ENCODE results near the gene SLC25A38. TPM values are rescaled to one million over a fixed set of nuclear protein-coding genes. Genes with fewer than 3 reads are reported as not detected.

SLC25A38 gene
- total and polyA plus RNA-seq, 2 experiments from 2014 or later = 19.8 to 61.9 TPM

DNA sequence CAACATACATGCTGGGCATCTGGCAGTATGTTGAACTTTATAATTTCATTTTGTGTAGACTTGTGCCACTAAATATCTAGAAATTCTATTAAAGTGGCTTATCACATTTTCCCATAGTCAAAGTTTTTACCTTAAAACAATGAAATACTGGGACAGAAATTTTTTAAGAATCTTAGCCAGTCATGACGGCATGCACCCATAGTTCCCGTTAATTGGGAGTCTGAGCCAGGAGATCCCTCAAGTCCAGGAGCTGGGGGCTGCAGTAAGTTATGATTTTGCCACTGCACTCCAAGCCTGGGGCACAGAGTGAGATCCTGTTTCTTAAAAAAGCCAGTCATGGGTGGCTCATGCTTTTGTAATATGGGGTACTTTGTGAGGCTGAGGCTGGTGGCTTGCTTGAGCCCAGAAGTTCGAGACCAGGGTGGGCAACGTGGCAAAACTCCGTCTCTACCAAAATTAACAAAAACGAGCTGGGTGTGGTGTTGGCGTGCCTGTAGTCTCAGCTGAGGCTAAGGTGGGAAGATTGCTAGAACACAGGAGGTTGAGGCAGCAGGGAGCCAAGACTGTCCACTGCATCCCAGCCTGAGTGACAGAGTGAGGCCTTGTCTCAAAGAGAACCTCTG lies 26.5 kb downstream of the SLC25A38 start (continued):
- TF ChIP-seq, protein P1, sequence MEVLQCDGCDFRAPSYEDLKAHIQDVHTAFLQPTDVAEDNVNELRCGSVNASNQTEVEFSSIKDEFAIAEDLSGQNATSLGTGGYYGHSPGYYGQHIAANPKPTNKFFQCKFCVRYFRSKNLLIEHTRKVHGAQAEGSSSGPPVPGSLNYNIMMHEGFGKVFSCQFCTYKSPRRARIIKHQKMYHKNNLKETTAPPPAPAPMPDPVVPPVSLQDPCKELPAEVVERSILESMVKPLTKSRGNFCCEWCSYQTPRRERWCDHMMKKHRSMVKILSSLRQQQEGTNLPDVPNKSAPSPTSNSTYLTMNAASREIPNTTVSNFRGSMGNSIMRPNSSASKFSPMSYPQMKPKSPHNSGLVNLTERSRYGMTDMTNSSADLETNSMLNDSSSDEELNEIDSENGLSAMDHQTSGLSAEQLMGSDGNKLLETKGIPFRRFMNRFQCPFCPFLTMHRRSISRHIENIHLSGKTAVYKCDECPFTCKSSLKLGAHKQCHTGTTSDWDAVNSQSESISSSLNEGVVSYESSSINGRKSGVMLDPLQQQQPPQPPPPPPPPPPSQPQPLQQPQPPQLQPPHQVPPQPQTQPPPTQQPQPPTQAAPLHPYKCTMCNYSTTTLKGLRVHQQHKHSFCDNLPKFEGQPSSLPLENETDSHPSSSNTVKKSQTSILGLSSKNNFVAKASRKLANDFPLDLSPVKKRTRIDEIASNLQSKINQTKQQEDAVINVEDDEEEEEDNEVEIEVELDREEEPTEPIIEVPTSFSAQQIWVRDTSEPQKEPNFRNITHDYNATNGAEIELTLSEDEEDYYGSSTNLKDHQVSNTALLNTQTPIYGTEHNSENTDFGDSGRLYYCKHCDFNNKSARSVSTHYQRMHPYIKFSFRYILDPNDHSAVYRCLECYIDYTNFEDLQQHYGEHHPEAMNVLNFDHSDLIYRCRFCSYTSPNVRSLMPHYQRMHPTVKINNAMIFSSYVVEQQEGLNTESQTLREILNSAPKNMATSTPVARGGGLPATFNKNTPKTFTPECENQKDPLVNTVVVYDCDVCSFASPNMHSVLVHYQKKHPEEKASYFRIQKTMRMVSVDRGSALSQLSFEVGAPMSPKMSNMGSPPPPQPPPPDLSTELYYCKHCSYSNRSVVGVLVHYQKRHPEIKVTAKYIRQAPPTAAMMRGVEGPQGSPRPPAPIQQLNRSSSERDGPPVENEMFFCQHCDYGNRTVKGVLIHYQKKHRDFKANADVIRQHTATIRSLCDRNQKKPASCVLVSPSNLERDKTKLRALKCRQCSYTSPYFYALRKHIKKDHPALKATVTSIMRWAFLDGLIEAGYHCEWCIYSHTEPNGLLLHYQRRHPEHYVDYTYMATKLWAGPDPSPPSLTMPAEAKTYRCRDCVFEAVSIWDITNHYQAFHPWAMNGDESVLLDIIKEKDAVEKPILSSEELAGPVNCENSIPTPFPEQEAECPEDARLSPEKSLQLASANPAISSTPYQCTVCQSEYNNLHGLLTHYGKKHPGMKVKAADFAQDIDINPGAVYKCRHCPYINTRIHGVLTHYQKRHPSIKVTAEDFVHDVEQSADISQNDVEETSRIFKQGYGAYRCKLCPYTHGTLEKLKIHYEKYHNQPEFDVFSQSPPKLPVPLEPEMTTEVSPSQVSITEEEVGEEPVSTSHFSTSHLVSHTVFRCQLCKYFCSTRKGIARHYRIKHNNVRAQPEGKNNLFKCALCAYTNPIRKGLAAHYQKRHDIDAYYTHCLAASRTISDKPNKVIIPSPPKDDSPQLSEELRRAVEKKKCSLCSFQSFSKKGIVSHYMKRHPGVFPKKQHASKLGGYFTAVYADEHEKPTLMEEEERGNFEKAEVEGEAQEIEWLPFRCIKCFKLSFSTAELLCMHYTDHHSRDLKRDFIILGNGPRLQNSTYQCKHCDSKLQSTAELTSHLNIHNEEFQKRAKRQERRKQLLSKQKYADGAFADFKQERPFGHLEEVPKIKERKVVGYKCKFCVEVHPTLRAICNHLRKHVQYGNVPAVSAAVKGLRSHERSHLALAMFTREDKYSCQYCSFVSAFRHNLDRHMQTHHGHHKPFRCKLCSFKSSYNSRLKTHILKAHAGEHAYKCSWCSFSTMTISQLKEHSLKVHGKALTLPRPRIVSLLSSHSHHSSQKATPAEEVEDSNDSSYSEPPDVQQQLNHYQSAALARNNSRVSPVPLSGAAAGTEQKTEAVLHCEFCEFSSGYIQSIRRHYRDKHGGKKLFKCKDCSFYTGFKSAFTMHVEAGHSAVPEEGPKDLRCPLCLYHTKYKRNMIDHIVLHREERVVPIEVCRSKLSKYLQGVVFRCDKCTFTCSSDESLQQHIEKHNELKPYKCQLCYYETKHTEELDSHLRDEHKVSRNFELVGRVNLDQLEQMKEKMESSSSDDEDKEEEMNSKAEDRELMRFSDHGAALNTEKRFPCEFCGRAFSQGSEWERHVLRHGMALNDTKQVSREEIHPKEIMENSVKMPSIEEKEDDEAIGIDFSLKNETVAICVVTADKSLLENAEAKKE (CRISPR knock-in tag; IDR thresholded peaks at IDR 0.05) = no peak

DNA sequence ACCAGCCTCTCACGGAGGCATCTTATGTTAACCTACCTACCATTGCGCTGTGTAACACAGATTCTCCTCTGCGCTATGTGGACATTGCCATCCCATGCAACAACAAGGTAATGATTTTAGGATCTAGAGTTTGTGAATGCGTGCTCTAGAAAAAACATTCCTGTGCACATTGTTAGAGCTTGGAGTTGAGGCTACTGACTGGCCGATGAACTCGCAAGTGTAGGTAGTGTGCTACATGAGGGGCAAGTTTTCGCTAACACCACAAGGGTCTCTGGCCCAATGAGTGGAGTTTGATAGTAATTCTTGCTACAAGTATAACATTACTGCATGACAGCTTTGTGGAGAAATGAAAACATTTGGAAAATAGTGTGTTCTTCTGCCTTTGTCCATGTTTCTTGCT lies 27.7 kb downstream of the SLC25A38 start:
- Mint-ChIP-seq H3K36me3 (ENCODE audit: low read depth) (peaks cover 90% of the 10 kb centered on the region), H3K27me3 (ENCODE audit: insufficient read depth, low read depth, poor library complexity) (peaks cover 32% of the 10 kb centered on the region), H3K27ac (peak overlapping the region; percentile 81; the same call in 1 of the 2 replicates), H3K9me3 (peaks cover 3% of the 10 kb centered on the region; the same call in 1 of the 3 replicates), H3K4me1 (peaks cover 35% of the 10 kb centered on the region), H3K4me3 (no peak overlapping the region)
- peaks cover 51% of the 10 kb centered on the region for H4K20me1 ChIP-seq (replicated peaks; ENCODE audit: insufficient read depth)
- no peak for DNase-seq (ENCODE audit: low spot score)
- H3K4me1 ChIP-seq (ENCODE audit: insufficient read depth) = peaks cover 22% of the 10 kb centered on the region
- H3F3A ChIP-seq (replicated peaks; ENCODE audit: low read depth) = peaks cover 81% of the 10 kb centered on the region
- peaks cover 66% of the 10 kb centered on the region for H3K36me3 ChIP-seq (ENCODE audit: insufficient read depth)
- peak overlapping the region; percentile 80 for H3K27ac ChIP-seq (ENCODE audit: low read depth)
- H3K79me2 ChIP-seq (replicated peaks; ENCODE audit: insufficient read depth) = peaks cover 47% of the 10 kb centered on the region
- no peak overlapping the region for H2AFZ ChIP-seq
- H3K9me2 ChIP-seq (ENCODE audit: insufficient read depth) = no peaks in the 10 kb centered on the region
- H3K4me2 ChIP-seq = no peak overlapping the region
- no peaks in the 10 kb centered on the region for H3K27me3 ChIP-seq (ENCODE audit: insufficient read depth)
- H3K4me3 ChIP-seq = no peak overlapping the region; the same call in 1 of the 2 replicates
- ATAC-seq = no peak
- TF ChIP-seq, protein P2, sequence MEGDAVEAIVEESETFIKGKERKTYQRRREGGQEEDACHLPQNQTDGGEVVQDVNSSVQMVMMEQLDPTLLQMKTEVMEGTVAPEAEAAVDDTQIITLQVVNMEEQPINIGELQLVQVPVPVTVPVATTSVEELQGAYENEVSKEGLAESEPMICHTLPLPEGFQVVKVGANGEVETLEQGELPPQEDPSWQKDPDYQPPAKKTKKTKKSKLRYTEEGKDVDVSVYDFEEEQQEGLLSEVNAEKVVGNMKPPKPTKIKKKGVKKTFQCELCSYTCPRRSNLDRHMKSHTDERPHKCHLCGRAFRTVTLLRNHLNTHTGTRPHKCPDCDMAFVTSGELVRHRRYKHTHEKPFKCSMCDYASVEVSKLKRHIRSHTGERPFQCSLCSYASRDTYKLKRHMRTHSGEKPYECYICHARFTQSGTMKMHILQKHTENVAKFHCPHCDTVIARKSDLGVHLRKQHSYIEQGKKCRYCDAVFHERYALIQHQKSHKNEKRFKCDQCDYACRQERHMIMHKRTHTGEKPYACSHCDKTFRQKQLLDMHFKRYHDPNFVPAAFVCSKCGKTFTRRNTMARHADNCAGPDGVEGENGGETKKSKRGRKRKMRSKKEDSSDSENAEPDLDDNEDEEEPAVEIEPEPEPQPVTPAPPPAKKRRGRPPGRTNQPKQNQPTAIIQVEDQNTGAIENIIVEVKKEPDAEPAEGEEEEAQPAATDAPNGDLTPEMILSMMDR (conservative IDR thresholded peaks at IDR 0.05; ENCODE audit: low read depth in 2 of 2) = no peak
- TF ChIP-seq ZNF114 (CRISPR knock-in tag; IDR thresholded peaks at IDR 0.05) (no peak), STAT1 (IDR thresholded peaks at IDR 0.05; ENCODE audit: unreplicated experiment) (no peak), EZH2phosphoT487 (IDR thresholded peaks at IDR 0.05; ENCODE audit: unreplicated experiment) (no peak), NANOG (IDR thresholded peaks at IDR 0.05; ENCODE audit: borderline replicate concordance) (no peak), EZH2 (IDR thresholded peaks at IDR 0.05; ENCODE audit: low read depth, unreplicated experiment) (no peak)
- TF ChIP-seq, protein P3, sequence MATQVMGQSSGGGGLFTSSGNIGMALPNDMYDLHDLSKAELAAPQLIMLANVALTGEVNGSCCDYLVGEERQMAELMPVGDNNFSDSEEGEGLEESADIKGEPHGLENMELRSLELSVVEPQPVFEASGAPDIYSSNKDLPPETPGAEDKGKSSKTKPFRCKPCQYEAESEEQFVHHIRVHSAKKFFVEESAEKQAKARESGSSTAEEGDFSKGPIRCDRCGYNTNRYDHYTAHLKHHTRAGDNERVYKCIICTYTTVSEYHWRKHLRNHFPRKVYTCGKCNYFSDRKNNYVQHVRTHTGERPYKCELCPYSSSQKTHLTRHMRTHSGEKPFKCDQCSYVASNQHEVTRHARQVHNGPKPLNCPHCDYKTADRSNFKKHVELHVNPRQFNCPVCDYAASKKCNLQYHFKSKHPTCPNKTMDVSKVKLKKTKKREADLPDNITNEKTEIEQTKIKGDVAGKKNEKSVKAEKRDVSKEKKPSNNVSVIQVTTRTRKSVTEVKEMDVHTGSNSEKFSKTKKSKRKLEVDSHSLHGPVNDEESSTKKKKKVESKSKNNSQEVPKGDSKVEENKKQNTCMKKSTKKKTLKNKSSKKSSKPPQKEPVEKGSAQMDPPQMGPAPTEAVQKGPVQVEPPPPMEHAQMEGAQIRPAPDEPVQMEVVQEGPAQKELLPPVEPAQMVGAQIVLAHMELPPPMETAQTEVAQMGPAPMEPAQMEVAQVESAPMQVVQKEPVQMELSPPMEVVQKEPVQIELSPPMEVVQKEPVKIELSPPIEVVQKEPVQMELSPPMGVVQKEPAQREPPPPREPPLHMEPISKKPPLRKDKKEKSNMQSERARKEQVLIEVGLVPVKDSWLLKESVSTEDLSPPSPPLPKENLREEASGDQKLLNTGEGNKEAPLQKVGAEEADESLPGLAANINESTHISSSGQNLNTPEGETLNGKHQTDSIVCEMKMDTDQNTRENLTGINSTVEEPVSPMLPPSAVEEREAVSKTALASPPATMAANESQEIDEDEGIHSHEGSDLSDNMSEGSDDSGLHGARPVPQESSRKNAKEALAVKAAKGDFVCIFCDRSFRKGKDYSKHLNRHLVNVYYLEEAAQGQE (IDR thresholded peaks at IDR 0.05; ENCODE audit: unreplicated experiment) = no peak
